GM18861 (cell line): ENCODE results near the gene PLXNB2.
A peak's percentile ranks its signal among the peaks of the same experiment; 100 is the strongest.
"Not testable (repeated sequence)": the region's sequence is repeated elsewhere in the genome, so short reads cannot be mapped to it uniquely, and the experiment has no call there.

Experiments
- ATAC-seq: cut with Tn5 transposase; IDR thresholded peaks from one replicate; pipeline ENCODE4 v1.9.1; 2021; ENCODE audit not compliant: unreplicated experiment

The PLXNB2 gene

DNA sequence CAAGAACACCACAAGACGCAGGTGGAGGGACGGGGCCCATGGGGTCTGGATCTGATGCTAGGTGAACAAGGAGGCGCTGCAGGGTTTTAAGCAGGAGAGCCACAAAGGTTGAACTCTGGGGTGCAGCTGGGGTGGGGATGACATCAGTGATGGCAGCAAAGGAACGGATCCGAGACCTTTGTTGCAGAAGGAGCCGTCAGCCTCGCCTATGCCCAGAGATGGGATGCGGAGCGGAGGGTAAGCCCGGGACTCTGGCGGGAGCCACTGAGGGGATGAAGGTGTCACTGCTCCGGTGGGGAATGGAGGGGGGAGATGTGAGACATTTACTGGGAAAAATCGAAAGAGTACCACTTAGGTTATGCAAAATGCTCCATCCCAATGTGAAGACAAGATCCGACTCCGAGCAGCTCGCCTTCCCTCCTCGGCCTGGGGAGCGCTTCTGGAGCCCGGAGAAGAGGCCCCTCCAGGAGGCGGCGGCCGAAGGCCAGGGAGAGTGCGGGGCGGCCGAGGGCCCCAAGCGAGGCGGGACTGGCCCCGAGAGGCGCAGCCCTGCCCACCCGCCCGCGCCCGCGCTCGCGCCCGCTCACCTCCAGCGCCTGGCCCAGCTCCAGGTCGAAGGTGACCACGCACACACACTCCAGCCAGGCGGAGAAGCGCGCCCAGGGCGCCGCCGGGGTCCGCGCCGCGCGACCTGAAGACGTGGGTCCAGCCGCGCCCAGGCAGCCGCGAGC, 18.9 kb upstream of the PLXNB2 start:
- ATAC-seq: peak; percentile 11

DNA sequence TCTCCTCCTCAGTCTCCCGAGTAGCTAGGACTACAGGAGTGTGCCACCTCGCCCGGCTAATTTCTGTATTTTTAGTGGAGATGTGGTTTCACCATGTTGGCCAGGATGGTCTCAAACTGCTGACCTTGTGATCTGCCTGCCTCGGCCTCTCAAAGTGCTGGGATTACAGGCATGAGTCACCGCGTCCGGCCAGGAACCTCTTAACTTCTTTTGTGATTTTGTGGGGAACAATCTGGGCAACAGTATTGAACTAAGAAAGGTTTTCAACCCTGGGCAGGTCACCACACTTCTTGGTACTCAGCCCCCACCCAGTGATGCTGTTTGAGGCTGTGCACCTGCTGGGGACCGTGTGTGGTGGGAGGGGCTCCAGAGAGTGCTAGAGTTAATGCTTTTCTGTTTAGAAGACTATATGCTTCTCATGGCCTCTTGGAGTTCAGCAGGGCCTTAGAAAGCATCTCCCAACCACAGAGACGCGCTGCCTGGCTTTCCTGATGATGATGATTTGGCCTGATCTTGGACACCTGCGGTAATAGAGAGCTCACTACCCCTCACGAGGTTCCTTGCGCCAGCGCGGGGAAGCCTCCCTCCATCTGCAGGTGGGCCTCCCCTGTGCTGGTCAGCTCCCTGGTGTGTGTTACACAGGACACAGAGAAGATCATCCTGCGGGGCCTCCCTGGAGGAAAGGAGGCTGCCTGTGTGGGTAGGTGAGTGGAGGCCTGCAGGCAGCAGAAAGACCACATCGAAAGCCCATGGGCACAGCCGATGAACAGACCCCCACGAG, 18.2 kb upstream of the PLXNB2 start:
- no peak for ATAC-seq

DNA sequence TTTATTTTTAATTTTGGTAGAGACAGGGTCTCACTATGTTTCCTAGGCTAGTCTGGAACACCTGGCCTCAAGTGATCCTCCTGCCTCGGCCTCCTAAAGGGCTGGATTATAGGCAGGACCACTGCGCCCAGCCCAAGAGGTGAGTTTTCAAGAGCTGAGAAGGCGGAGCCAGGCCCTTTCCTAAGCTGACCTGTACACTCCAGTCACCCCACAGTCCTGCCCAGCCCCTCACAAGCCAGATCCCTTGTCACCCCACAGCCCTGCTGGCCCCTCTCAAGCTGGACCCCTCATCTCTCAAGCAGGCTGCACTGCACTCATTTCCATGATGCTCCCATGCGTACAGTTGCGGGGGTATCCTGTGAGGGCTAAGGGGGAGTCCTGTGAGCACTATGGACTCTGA, 16.5 kb upstream of the PLXNB2 start:
- no peak for ATAC-seq

DNA sequence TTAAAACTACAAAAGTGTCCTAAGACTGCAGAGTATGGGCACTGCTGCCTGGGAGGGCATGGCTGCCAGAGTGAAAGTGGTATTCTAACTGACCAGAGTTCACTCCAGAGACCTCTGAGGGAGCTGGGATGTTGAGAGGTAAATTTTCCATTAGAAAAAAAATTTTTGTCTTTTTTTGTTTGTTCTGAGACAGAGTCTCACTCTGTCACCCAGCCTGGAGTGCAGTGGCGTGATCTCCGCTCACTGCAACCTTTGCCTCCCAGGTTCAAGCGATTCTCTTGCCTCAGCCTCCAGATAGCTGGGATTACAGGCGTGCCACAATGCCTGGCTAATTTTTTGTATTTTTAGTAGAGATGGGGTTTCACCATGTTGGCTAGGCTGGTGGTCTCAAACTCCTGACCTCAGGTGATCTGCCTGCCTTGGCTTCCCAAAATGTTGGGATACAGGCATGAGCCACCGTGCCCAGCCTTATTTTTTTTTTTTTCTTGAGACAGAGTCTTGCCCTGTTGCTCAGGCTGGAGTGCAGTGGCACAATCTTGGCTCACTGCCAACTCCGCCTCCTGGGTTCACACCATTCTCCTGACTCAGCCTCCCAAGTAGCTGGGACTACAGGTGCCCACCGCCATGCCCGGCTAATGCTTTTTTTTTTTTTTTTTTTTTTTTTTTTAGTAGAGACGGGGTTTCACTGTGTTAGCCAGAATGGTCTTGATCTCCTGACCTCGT, 15.1 kb upstream of the PLXNB2 start:
- not testable (repeated sequence) for ATAC-seq

DNA sequence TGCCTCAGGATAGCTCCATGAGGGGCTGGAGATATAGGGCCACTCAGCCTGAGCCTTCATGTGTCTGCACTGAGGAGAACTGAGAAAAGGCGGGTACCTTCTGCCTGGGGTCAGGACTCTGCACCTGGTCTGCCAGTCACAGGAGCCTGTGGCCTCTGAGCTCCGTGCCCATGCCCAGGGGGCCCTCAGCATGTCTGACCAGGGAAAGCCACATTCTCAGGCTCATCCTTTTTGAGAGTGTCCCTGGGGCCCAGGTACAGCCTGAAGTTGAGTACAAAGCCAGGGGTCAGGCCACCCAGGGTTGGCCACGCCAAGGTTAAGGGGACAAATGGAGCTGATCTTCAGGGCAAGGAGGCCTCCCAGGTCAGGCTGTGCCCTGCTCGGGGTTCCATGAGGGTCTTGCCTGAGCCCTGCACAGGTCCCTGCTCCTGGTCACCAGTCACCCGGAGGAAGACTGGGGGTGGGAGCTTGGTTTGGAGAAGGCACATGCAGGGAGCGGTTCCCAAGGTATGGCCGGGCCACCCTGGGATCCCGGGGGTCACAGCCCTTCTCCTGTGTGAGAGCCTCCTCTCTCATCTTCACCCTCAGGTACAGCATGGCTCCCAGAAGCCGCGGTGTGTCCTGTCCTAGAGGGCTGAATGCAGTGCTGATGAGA, 13.4 kb upstream of the PLXNB2 start:
- no peak for ATAC-seq

DNA sequence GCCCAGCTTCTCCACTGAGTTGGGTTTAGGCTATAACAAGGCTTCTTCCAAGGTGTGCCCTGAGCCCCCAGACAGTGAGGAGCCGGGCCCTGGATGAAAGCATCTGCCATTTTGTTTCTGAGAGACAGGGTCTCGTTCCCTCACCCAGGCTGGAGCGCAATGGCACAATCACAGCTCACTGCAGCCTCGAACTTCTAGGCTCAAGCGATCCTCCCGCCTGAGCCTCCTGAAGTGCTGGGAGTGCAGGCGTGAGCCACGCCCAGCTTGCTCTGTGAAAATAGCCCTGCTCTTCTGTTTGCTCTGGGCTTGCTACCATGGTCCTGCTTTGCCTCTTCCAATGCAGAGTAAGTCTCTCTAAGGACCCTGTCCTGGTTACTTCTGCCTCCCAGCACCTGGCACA, 12.7 kb upstream of the PLXNB2 start:
- ATAC-seq: no peak

DNA sequence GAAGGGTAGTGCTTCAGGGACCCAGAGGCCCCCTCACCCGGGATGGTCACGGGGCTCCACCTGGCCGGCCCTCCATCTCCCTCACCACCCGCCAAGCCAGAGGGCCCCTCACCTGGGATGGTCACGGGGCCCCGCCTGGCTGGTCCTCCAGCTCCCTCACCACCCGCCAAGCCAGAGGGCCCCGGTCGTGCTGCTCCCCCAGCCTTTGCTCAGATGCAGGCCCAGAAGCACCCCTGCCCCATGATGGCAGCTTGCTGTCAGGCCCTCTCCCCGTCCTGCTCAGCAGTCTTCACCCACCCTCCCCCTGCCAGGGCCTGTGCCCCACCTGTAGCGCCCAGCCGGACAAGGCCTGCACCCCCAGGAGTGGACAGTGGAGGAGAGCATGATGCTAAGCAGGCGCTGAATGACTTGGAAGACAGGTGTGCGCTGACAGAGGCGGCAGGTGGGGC, 12.1 kb upstream of the PLXNB2 start:
- no peak for ATAC-seq

DNA sequence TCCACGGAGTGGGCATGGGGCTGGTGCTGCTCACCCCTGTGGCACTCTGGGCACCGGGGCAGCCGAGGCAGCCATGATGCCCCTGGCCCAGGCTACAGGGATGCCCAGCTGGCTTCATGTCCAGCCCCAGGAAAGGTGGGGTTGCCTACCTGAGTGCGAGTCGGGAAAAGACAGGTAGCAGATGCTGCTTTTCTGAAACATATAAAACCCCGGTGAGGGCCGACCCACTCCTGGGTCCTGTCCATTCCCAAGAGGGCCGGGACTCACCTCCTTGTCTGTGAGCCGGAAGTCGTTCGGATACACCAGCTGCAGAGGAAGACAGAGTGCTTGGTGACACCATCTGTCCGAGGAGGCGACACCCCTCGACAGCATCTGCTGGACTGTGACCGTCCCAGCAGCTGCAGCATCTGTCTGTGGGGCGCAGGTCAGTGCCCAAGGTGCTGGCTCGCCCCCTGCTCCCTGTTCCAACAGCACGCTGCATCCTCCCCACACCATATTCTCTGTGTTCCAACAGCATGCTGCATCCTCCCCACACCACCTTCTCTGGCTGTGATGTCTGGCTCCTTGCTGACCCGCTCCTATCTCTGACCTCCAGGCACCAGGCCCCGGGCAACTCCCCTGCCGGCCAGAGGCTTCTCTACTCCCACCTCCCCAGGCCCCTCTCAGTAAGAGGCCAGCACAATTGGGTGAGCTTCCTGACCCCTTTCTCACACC, 11.4 kb upstream of the PLXNB2 start:
- no peak for ATAC-seq

DNA sequence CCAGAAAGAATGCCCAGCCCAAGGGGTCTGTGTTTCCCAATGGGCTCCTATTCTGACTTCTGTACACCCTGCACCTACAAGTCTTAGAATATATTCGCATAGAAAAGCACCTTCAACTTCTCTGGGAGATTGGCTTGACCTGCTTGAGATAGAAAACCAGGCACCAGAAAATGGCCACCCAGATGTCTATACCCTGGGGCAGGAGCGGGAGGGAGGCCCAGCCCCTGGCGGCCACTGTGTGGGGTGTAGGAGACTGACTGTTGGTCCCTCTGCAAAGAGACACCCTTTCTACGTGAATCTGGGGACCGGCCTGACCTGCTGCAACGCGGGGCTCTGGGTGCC, 10.9 kb upstream of the PLXNB2 start:
- no peak for ATAC-seq

DNA sequence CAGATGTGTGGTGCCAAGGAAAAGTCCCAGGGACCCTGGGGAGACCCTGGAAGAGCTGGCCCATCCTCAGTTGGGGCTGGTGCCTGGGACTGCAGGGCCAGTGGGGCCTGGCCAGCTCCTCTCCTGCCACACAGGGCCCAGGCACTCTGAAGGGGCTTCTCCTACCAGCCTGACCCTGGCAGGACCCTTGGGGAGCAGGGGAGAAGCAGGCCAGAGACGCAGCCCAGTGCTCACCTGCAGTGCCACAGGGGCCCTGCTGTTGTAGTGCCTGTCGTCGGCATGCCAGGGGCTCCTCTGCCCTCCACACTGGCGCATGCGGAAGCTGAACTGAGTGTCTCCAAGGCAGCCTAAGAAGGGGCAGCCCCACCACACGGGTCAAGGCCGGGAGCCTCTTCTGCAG, 10.2 kb upstream of the PLXNB2 start:
- ATAC-seq: no peak

DNA sequence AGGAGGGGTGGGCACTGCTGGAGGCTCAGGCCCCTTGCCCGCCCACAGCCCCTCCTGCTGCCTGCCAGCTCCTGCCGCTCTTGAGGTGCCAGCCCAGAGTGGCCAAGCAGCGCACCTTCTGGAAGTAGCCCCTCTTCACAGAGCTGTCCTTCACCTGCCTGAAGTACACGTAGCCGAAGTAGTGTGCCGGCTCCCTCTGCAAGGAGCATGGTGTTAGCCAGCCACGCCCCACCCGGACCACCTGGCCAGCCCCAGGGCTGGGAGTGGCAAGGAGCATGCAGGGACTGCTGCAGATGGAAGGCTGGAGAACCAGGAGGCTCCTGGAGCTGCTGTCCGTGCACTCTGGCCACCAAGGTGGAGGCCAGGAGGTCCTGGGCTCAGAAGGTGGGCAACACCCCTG, 9.7 kb upstream of the PLXNB2 start:
- no peak for ATAC-seq

DNA sequence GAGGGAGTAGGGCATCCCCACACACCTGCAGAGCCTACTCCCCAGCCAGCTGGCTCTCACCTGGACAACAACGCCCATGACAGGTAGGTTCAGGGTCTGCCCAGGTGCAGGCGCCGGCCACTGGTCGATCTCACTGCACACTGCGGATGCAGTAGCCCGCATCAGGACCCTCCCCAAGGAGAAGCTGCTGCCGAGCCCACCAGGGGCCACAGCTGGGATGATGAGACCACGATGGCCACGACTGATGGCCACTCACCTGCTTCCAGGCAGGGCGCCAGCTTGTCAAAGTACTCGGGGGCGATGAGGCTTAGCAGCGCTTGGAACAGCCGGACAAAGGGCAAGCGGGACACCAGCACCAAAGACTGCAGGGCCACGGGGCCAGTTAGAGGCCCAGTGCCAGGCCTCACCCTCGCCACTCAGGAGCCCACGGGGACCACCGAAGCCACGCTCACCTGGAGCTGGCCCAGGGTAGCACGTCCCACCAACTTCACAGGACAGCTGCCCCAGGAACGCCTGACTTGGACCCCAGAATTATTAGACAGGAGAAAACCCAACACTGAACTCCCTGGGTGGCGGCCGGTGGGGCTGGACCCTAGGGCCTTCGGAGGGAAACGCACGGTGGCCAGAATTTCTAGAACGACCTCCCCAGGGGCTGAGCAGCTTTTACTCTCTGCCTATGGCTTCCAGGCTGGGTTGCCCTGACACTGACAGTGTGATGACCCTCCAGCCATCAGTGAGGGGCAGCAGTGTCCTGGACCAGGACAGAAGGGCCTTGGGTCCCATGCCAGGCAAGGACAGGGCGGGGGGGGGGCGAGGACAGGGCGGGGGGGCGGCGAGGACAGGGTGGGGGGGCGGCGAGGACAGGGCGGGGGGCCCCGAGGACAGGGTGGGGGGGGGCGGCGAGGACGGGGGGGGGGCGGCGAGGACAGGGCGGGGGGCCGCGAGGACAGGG, 8.9 kb upstream of the PLXNB2 start:
- ATAC-seq: no peak

DNA sequence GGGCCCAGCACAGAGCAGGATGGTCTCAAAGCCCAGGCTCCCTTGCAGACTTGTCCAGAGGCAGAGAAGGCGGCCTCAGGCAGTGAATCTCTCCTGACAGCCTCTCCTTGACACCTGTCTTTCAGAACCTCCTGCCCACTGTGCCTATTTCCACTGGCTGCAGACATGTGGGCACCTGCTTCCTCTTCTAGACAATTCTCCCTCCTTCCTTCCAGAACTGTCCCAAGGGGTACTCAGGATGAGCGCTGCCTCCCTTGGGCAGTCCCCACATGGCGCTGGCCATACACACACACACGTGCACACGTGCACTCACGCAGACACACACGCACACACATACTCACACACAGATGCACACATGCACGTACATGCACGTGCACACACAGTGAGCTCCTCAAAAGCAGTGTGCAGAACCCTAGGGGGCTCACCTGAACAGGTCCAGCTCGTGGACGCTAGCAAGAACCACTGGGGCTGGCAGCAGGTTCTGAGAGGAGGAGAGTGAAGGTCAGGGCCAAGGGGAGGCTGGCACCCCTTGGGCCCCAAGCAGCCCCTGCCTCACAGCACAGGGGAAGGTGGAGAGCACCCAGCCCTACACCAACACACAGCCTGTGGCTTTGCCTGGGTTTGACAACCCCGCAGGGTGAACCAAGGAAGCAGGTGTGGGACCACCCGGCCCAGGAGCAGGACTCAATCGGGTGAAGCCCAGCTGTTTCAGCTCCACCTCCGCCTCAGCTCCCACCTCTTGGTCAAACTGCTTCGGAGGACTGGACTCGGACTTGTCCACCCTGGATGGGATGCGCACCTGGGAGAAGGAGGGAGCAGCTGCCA, 8.1 kb upstream of the PLXNB2 start:
- no peak for ATAC-seq

DNA sequence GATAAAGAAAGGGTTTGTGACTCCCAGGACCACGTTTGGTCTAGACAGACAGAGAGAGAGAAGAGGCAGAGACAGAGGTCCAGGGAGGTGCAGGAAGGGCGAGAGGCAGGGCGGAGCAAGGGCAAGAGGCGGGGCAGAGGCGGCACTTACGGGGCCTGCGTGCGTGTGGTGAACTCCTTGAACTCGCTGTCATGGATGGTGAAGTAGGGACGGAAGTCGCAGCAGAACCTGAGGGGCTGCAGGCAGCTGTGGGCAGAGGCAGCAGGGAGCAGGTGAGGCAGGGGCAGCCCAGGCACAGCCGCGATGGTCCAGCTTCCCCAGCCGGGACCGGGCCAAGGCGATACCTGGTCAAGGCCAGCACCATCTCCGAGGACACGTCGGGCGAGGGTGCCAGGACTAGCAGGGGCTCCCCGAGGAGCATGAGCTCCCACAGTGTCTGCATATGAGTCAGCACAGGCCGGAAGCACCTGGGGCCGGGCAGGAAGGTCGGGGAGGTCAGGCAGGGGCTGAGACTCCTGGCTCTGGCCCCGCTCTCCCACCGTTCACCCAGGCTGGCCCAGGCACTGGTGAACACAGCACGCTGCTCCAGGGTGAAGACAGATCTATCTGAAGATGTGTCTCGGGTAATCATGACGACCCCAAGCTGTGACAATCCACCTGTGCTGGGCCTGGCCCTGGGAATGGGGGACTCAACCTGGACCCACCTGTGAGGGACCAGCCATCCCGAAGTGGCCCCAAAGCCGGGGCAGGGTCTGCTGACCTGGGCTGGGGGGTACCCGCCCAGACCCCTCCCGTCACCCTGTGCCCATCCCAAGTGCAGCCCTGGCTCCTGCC, 7.2 kb upstream of the PLXNB2 start:
- peak; percentile 60 for ATAC-seq

DNA sequence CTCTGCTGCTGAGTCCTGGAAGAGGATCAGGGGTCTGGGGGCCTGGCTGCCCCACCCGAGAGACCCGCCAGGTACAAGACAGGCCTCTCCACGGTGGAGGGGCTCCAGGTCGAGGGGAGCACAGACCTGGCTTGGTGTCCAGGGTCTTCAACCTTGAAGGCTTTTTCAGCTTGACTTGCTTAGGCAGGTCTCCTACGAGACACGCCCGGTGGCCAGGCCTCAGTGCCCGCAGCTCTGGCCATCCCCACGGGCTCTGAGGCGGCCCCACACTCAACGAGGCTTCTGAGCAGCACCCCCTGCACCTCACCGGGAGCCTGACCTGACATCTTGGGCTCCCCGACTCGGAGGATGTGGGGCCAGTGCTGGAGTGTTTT, 6.6 kb upstream of the PLXNB2 start:
- ATAC-seq: no peak

DNA sequence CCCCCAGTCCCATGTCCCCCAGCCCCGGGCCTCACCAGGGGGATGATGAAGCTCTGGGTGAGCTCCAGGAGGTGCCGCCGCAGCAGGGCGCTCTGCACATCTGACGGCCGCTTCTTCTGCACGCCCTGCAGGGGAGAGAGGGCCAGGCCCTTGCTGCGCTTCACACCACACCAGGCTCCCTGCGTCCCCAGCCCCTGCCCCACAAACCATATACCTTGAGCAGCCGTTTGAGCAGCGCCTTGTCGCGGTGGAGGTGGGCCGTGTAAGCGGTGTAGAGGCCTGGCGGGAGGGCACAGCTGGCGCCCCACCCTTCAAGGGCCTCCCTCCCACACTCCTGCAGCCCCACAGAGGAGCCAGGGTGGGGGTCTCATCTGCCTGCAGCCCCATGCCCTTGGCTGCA, 6.2 kb upstream of the PLXNB2 start:
- no peak for ATAC-seq

DNA sequence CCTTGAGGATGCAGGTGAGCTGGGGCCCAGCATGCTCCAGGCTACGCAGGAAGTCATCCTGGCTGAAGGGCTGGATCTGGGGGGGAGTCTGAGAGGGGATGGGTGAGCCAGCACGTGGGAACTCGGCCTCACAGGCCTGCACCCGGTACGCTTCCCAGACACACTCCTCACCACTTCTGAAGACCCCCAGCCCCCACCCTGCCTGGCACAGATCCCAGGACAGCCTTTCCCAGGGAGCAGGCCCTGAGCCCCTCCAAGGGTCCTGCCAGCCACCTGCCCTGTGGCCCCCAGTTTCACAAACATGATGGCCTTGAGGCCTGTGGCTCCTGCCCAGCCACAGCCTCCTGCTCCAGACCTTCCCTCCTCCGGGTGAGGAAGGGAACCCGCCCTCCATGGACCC, 5.6 kb upstream of the PLXNB2 start:
- no peak for ATAC-seq

DNA sequence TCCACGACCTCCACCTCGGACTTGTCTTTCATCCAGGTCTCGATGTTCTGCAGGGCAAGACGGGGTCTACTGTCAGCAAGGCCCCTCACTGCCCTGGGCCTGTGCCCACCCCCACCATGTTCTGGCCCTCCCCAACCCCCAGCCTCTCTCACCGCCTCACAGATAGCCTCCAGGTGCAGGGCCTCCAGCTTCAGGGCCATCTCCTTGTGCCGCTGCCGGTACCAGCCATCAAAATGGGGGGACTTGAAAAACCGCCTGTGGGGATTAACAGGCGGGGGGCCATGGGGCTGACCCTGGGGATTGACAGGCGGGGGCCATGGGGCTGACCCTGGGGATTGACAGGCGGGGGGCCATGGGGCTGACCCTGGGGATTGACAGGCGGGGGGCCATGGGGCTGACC, 4.9 kb upstream of the PLXNB2 start:
- ATAC-seq: no peak
